Measurements from ENCODE around the gene CREB3L2. TPM values are rescaled to one million over a fixed set of nuclear protein-coding genes. Genes with fewer than 3 reads are reported as not detected.

CREB3L2 gene
- total and polyA plus RNA-seq, 2 of the 13 experiments (the other 11 are each of a cell fraction or from before 2014, with no cell fraction given): 22.1 to 41.1 TPM

- TF ChIP-seq, protein P1, sequence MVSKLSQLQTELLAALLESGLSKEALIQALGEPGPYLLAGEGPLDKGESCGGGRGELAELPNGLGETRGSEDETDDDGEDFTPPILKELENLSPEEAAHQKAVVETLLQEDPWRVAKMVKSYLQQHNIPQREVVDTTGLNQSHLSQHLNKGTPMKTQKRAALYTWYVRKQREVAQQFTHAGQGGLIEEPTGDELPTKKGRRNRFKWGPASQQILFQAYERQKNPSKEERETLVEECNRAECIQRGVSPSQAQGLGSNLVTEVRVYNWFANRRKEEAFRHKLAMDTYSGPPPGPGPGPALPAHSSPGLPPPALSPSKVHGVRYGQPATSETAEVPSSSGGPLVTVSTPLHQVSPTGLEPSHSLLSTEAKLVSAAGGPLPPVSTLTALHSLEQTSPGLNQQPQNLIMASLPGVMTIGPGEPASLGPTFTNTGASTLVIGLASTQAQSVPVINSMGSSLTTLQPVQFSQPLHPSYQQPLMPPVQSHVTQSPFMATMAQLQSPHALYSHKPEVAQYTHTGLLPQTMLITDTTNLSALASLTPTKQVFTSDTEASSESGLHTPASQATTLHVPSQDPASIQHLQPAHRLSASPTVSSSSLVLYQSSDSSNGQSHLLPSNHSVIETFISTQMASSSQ (IDR thresholded peaks at IDR 0.05; ENCODE audit: low read depth): no peak
- TF ChIP-seq, protein P1 (CRISPR knock-in tag; IDR thresholded peaks at IDR 0.05; ENCODE audit: borderline replicate concordance): no peak
- no peak for TF ChIP-seq KLF13 (CRISPR knock-in tag; IDR thresholded peaks at IDR 0.05)
Measured at GRCh38 chr7:137886281-137886680, 115.6 kb downstream of the CREB3L2 start (continued).

DNA sequence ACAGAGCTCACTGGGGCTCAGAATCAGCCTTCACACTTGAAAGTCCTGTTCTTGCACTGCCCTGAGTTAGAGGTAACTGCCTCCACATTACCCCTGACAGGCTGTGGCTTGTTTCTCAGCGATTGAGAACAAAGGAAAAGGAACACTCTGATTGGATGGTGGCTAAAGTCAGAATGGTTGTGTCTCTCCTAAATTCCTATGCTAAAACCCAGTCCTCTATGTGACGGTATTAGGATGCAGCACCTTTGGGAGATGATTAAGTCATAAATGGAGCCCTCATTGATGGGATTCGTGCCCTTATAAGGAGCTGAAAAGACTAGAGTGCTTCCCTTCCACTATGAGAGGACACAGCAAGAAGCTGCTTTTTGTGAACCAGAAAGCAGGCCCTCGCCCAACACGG lies 116.2 kb downstream of the CREB3L2 start:
- Histone ChIP-seq H3K9me3 (ENCODE audit: low read length) (no peaks in the 10 kb centered on the region), H3K27ac (ENCODE audit: extremely low read length, insufficient read depth, low read length) (no peak overlapping the region), H4K20me1 (ENCODE audit: insufficient read depth, low read length) (no peaks in the 10 kb centered on the region; the same call in 1 of the 2 replicates), H3K4me1 (ENCODE audit: insufficient read depth, low read length) (peaks cover 7% of the 10 kb centered on the region), H3K36me3 (replicated peaks in 1 of 2; ENCODE audit: control insufficient read depth in 1 of 2, insufficient read depth in 2 of 2, low read length in 2 of 2) (peaks cover 42 to 89% of the 10 kb centered on the region in 2 experiments), H3K4me3 (replicated peaks in 1 of 3; ENCODE audit: insufficient read depth in 1 of 3, low read depth in 2 of 3, low read length in 3 of 3) (no peak overlapping the region), H3K79me2 (ENCODE audit: insufficient read depth, low read length) (peaks cover 12% of the 10 kb centered on the region), H2AFZ (ENCODE audit: low read length) (no peak overlapping the region), H3K4me2 (ENCODE audit: low read depth, low read length) (no peak overlapping the region), H3K9ac (ENCODE audit: insufficient read depth, low read depth, low read length) (no peak overlapping the region), H3K27me3 (ENCODE audit: control insufficient read depth in 1 of 2, insufficient read depth in 2 of 2, low read length in 2 of 2) (no peaks in the 10 kb centered on the region)
- no peak for FAIRE-seq
- 98% methylated on average over 5 of the region's 5 CpGs for WGBS (ENCODE audit: low lambda C conversion rate)
- DNase-seq (ENCODE audit: low spot score): no peak
- no peak for TF ChIP-seq SAP130 (CRISPR knock-in tag; IDR thresholded peaks at IDR 0.05; ENCODE audit: low read depth)
- intact Hi-C loops (cut with micrococcal nuclease; ENCODE audit: unreplicated experiment) (no loop called here), in situ Hi-C loops (cut with HindIII; ENCODE audit: extremely low pct_ligation_motif_present, low pct_unique_long_range_greater_than_20kb) (no loop called here)
- ChIA-PET CTCF (ENCODE audit: low intra/inter-chr PET ratio, low total read pairs) (no interaction called here), POLR2A (no interaction called here)
- no TSS peak for BruUV-seq (replicated peaks)
- ATAC-seq: no peak
